ENCODE data around the gene TENM4.

Gene TENM4

GRCh38 chr11:79077702-79078330, 363.0 kb downstream of the TENM4 start:
- no peak overlapping the region for H3K4me3 ChIP-seq (ENCODE audit: low read depth in 1 of 2, low read length in 2 of 2)
- no peaks in the 10 kb centered on the region for H3K36me3 ChIP-seq (ENCODE audit: control insufficient read depth in 1 of 2, insufficient read depth in 2 of 2, low read length in 2 of 2)
- no peak overlapping the region for H3K27ac ChIP-seq (ENCODE audit: low read length)
- H3K4me1 ChIP-seq (ENCODE audit: control insufficient read depth in 1 of 2, insufficient read depth in 2 of 2, low read length in 2 of 2) = peaks cover 0 to 9% of the 10 kb centered on the region in 2 donors
- H3K9me3 ChIP-seq (ENCODE audit: control insufficient read depth in 1 of 2, low read length in 2 of 2) = no peaks in the 10 kb centered on the region
- no peaks in the 10 kb centered on the region for H3K27me3 ChIP-seq (ENCODE audit: low read depth, low read length)

DNA sequence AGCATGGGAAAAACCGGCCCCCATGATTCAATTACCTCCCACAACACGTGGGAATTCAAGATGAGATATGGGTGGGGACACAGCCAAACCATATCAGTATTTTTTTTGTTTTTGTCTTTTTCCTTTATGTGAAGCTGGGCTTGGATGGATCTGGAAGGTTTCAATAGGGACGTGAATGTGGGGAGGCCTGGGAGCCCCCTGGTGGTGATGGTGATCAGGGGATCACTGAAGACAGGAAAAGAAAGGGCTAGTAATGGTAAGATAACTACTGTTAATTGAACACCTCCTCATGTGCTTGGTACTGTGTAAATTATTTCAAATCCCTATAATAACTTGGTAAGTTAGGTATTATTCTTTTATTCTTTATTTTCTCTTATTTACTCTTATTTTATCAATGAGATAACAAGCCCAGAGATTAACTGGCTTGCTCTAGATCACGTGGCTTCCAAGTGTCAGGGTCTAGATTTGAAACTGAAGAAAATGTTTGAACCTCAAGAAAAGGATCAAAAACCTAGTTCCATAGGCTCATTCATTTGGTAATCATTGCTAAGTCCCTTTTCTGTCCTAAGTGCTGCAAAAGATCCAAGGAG, 364.2 kb downstream of the TENM4 start:
- Histone ChIP-seq H3K4me3 (ENCODE audit: low read depth in 1 of 2, low read length in 2 of 2) (no peak overlapping the region), H3K27ac (ENCODE audit: low read length) (no peak overlapping the region), H3K27me3 (ENCODE audit: low read depth, low read length) (no peaks in the 10 kb centered on the region), H3K4me1 (ENCODE audit: control insufficient read depth in 1 of 2, insufficient read depth in 2 of 2, low read length in 2 of 2) (peaks cover 0 to 9% of the 10 kb centered on the region in 2 donors), H3K9me3 (ENCODE audit: control insufficient read depth in 1 of 2, low read length in 2 of 2) (no peaks in the 10 kb centered on the region), H3K36me3 (ENCODE audit: control insufficient read depth in 1 of 2, insufficient read depth in 2 of 2, low read length in 2 of 2) (no peaks in the 10 kb centered on the region)

DNA sequence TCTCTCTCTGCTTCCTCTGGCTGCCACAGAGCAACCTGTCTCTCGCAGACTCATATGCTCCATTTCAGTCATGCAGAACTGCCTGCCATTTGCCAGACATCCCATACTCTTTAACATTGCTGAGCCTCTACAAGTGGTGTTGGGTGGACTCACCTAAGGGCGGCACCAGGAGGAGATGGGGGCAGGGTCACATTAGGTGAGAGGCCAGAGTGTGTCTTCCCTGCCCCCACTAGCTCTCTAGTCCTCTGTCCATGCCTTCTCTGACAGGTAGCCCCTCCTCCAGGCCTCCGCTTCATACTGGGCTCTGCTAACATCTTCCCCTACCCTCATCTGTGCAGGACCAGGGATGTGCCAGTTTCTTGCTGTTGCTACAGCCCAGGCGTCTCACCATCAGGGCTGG, 366.3 kb downstream of the TENM4 start:
- H3K27ac ChIP-seq (ENCODE audit: low read length) = no peak overlapping the region
- no peaks in the 10 kb centered on the region for H3K27me3 ChIP-seq (ENCODE audit: low read depth, low read length)
- no peaks in the 10 kb centered on the region for H3K36me3 ChIP-seq (ENCODE audit: control insufficient read depth in 1 of 2, insufficient read depth in 2 of 2, low read length in 2 of 2)
- no peak overlapping the region for H3K4me3 ChIP-seq (ENCODE audit: low read depth in 1 of 2, low read length in 2 of 2)
- H3K4me1 ChIP-seq (ENCODE audit: control insufficient read depth in 1 of 2, insufficient read depth in 2 of 2, low read length in 2 of 2) = peaks cover 0 to 9% of the 10 kb centered on the region in 2 donors
- H3K9me3 ChIP-seq (ENCODE audit: control insufficient read depth in 1 of 2, low read length in 2 of 2) = no peaks in the 10 kb centered on the region

DNA sequence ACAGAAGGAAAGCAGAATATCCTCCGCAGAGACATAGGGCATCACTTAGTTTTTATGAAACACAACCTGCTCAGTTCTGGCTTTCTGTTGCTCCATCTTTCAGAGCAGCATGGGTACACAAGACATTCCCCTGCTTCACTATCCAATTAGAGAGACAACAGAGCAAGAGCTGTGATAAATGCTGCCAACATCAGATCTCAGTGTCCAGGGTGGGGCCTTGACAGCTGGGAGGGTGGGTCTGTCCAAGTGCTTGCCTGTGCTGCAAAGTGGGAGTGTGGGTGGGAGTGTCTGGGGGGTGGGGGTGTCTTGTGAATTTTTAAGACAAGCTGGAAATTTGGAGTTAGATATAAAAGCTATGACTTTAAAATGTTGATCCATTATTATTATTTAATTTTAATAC, 369.6 kb downstream of the TENM4 start:
- Histone ChIP-seq H3K4me3 (ENCODE audit: low read depth in 1 of 2, low read length in 2 of 2) (no peak overlapping the region), H3K27ac (ENCODE audit: low read length) (no peak overlapping the region), H3K27me3 (ENCODE audit: low read depth, low read length) (no peaks in the 10 kb centered on the region), H3K36me3 (ENCODE audit: control insufficient read depth in 1 of 2, insufficient read depth in 2 of 2, low read length in 2 of 2) (no peaks in the 10 kb centered on the region), H3K4me1 (ENCODE audit: control insufficient read depth in 1 of 2, insufficient read depth in 2 of 2, low read length in 2 of 2) (no peaks in the 10 kb centered on the region), H3K9me3 (ENCODE audit: control insufficient read depth in 1 of 2, low read length in 2 of 2) (no peaks in the 10 kb centered on the region)

GRCh38 chr11:79070518-79070917, 370.3 kb downstream of the TENM4 start:
- no peaks in the 10 kb centered on the region for H3K27me3 ChIP-seq (ENCODE audit: low read depth, low read length)

DNA sequence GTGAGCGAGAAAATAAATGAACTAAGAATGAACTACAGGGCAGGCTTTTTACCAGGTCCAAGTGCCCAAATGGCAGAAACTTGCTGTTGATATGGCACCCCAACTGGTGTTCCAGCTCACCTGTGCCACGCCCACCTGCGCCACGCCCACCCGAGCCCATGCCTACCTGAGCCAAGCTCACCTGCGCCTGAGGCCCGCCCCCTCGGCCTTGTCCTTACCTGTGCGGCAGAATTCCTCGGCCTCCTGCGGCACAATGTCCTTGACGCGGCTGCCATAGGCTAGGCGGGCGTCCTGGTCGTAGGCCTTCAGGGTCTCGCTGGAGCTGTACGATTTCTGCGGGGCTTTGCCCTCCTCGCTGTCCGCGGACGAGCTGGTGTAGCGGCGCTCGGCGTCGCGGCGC, 371.3 kb downstream of the TENM4 start:
- H3K9me3 ChIP-seq (ENCODE audit: control insufficient read depth in 1 of 2, low read length in 2 of 2) = no peaks in the 10 kb centered on the region
- no peaks in the 10 kb centered on the region for H3K27me3 ChIP-seq (ENCODE audit: low read depth, low read length)
- H3K4me1 ChIP-seq (ENCODE audit: control insufficient read depth in 1 of 2, insufficient read depth in 2 of 2, low read length in 2 of 2) = no peaks in the 10 kb centered on the region
- H3K27ac ChIP-seq (ENCODE audit: low read length) = no peak overlapping the region
- H3K36me3 ChIP-seq (ENCODE audit: control insufficient read depth in 1 of 2, insufficient read depth in 2 of 2, low read length in 2 of 2) = no peaks in the 10 kb centered on the region
- no peak overlapping the region for H3K4me3 ChIP-seq (ENCODE audit: low read depth in 1 of 2, low read length in 2 of 2)

More at GRCh38 chr11:79070518-79070917, 370.3 kb downstream of the TENM4 start:
- H3K9me3 ChIP-seq (ENCODE audit: control insufficient read depth in 1 of 2, low read length in 2 of 2) = no peaks in the 10 kb centered on the region
- H3K27ac ChIP-seq (ENCODE audit: low read length) = no peak overlapping the region
- H3K36me3 ChIP-seq (ENCODE audit: control insufficient read depth in 1 of 2, insufficient read depth in 2 of 2, low read length in 2 of 2) = no peaks in the 10 kb centered on the region
- no peak overlapping the region for H3K4me3 ChIP-seq (ENCODE audit: low read depth in 1 of 2, low read length in 2 of 2)
- no peaks in the 10 kb centered on the region for H3K4me1 ChIP-seq (ENCODE audit: control insufficient read depth in 1 of 2, insufficient read depth in 2 of 2, low read length in 2 of 2)

DNA sequence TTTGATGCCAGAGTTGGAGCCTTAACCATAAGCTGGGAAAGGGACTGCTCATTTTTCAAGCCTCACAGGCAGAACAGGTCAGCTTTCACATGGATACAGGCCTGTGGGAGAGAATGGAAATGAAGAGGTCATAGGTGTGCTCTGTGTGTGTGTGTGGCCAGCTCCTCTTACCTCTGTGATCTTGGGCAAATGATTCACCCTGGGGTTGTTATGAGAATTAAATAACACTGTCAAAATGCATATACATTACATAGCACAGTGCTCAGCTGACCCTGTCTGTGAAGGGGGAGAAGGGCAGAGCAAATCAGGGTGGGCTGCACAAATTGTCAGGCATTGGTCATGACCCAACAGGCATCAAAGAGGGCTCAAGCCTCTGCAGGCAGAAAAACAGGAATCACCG, 372.5 kb downstream of the TENM4 start:
- H3K27ac ChIP-seq (ENCODE audit: low read length) = no peak overlapping the region
- no peaks in the 10 kb centered on the region for H3K4me1 ChIP-seq (ENCODE audit: control insufficient read depth in 1 of 2, insufficient read depth in 2 of 2, low read length in 2 of 2)
- no peak overlapping the region for H3K4me3 ChIP-seq (ENCODE audit: low read depth in 1 of 2, low read length in 2 of 2)
- no peaks in the 10 kb centered on the region for H3K9me3 ChIP-seq (ENCODE audit: control insufficient read depth in 1 of 2, low read length in 2 of 2)
- H3K27me3 ChIP-seq (ENCODE audit: low read depth, low read length) = no peaks in the 10 kb centered on the region
- H3K36me3 ChIP-seq (ENCODE audit: control insufficient read depth in 1 of 2, insufficient read depth in 2 of 2, low read length in 2 of 2) = no peaks in the 10 kb centered on the region

GRCh38 chr11:79067352-79067679, 373.5 kb downstream of the TENM4 start:
- Histone ChIP-seq H3K27me3 (ENCODE audit: low read depth, low read length) (no peaks in the 10 kb centered on the region), H3K27ac (ENCODE audit: low read length) (no peak overlapping the region), H3K4me1 (ENCODE audit: control insufficient read depth in 1 of 2, insufficient read depth in 2 of 2, low read length in 2 of 2) (no peaks in the 10 kb centered on the region), H3K36me3 (ENCODE audit: control insufficient read depth in 1 of 2, insufficient read depth in 2 of 2, low read length in 2 of 2) (no peaks in the 10 kb centered on the region), H3K4me3 (ENCODE audit: low read depth in 1 of 2, low read length in 2 of 2) (no peak overlapping the region), H3K9me3 (ENCODE audit: control insufficient read depth in 1 of 2, low read length in 2 of 2) (no peaks in the 10 kb centered on the region)

DNA sequence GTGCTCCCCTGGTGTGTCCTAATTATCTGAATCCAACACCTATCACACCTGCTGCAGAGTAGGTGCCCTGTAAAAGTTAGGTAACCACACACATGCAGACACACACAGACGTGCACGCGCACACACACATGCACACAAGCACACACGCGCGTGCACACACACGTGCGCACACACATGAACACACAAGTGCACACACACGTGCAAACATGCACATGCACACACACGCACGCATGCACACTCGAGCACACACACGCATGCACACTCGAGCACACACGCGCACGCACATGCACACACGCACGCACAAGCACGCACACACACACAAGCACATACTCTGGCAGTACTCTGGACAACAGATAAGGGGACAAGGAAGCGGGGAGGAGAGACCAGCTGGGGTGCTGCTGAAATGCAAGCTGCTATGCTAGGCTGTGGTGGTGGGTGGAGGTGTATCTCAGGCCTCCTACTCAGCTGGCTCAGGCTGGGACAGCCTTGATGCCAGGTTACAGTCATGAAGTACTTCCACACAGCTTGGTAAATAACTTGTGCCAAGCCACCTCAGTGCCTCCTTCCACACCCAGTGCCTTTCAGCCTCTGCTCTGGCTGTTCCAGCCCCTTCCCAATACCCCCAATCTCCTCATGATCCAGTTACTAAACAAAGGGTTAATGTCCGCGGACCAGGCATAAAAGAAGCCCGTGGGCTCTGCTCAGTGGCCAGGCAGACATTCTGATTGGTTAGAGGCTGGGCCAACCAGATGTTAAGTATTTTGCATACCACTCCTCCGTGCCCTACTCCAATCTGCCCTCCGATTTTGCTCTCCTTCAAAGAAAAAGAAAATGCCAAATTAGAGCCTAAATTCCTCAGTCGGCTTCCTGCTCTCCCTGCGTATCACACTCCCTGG, 374.1 kb downstream of the TENM4 start:
- Histone ChIP-seq H3K27me3 (ENCODE audit: low read depth, low read length) (no peaks in the 10 kb centered on the region), H3K27ac (ENCODE audit: low read length) (no peak overlapping the region), H3K4me1 (ENCODE audit: control insufficient read depth in 1 of 2, insufficient read depth in 2 of 2, low read length in 2 of 2) (no peaks in the 10 kb centered on the region), H3K36me3 (ENCODE audit: control insufficient read depth in 1 of 2, insufficient read depth in 2 of 2, low read length in 2 of 2) (no peaks in the 10 kb centered on the region), H3K9me3 (ENCODE audit: control insufficient read depth in 1 of 2, low read length in 2 of 2) (no peaks in the 10 kb centered on the region), H3K4me3 (ENCODE audit: low read depth in 1 of 2, low read length in 2 of 2) (no peak overlapping the region)

DNA sequence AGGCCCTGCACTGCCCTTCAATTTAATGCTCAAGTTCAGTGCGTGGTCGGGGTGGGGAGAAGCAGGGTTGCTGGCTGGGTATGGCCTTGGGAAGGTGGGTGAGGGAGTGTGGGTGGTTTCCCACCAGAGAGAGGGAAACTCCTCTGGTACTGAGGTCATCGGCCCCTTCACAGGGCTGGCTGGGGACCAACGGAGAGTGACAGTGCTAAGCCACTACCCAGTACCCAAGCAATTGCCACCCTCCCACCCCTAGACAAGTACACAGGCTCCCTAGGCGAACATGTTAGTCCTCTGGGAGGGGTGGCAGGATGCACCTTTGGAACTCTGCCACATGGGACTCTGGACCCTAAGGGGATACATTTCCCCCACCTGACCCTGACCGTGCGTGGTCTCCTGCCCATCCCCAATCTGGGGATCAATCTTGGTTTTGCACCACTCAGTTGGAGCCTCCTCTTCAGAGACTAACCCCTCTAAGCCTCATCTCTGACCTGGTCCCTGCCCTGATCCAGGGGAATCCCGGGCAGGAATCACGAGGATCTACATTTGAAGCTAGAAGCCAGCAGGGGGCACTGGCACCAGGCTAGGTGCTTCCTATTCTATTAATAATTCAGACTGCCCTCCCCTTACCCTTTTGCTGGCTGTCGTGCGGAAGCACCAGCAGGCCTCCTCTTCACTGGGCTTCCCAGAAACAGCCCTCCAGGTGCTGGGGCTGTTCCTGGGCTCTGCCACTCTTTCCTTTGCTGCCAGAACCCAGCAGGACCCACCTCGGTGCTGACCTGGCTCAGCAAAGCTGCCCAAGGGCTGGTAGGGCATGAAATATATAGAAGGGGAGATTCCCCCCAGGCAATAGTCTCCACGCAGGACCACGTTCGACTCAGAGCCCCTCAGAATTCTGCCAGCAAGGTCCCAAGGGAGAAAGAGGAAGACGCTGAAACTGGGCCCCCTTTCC, 377.7 kb downstream of the TENM4 start:
- no peaks in the 10 kb centered on the region for H3K4me1 ChIP-seq (ENCODE audit: control insufficient read depth in 1 of 2, insufficient read depth in 2 of 2, low read length in 2 of 2)
- no peaks in the 10 kb centered on the region for H3K36me3 ChIP-seq (ENCODE audit: control insufficient read depth in 1 of 2, insufficient read depth in 2 of 2, low read length in 2 of 2)
- no peaks in the 10 kb centered on the region for H3K27me3 ChIP-seq (ENCODE audit: low read depth, low read length)
- H3K9me3 ChIP-seq (ENCODE audit: control insufficient read depth in 1 of 2, low read length in 2 of 2) = no peaks in the 10 kb centered on the region
- no peak overlapping the region for H3K4me3 ChIP-seq (ENCODE audit: low read depth in 1 of 2, low read length in 2 of 2)
- no peak overlapping the region for H3K27ac ChIP-seq (ENCODE audit: low read length)

Measured in muscle layer of duodenum (tissue), 2 donors.